Caki2 (cell line): ENCODE results near the gene NRG3. TPM values are rescaled to one million over a fixed set of nuclear protein-coding genes. Genes with fewer than 3 reads are reported as not detected.

Experiments
- DNase-seq: peaks from one replicate; pipeline ENCODE4 v3.0.0-alpha.2; 2015; ENCODE audit warnings: low read depth
- in situ Hi-C: cut with HindIII; loops from 2 replicates; pipeline ENCODE4 v1.10.0; 2016; ENCODE audit warnings: low sequenced_read_pairs, low pct_unique_long_range_greater_than_20kb, mixed read lengths
- total RNA-seq: library from RNA; depleted of rRNA; stranded (reverse); fragments of >200 nt; shearing (Covaris generic); gene quantifications from 2 replicates; pipeline ENCODE4 v1.2.3, GENCODE V29; 2014; ENCODE audit warnings: low replicate concordance

NRG3 gene
- total RNA-seq, 1 experiment from 2014 or later, result 0.95 TPM

GRCh38 chr10:81928119-81928518 lies 53.1 kb downstream of the NRG3 start:
- DNase-seq, result no peak
- in situ Hi-C loops, result no loop called here

DNA sequence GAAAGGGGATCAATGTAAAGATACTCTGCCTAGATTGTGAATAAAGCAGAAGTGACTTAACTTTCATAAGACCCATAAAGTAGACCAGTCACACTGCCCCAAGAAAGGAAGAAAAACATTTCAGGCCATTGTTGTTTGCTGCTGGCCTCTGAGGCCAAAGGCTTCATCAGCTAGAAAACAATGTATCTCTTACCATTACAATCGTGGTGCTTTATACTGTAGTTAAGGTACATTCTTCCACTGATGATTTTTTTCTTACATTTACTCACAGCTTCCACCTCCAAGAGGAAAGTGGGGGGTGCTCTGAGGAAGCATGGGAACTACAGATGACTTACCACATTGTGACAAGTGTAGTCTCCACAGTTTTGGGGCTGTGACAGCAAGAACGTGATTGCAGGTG lies 68.6 kb downstream of the NRG3 start:
- no peak for DNase-seq
- in situ Hi-C loops, result no loop called here

DNA sequence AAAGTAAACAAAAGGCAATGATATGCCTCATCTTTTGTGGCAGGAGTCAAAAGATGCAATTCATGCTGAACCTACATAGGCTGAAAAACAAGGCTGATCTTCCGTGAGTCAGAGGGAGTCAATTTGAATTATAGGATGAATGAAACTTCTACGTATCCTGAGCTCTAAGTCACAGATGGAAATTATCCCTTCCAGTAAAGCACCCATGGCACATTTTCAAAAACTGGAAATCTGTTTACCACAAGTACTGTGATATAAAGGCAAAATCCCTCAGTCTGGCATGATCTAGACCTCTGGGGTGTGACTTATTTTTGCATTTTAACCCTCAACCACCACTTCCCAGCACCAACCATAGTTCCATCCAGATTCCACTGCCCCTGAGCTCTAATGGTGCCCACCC lies 69.6 kb downstream of the NRG3 start:
- no peak for DNase-seq

DNA sequence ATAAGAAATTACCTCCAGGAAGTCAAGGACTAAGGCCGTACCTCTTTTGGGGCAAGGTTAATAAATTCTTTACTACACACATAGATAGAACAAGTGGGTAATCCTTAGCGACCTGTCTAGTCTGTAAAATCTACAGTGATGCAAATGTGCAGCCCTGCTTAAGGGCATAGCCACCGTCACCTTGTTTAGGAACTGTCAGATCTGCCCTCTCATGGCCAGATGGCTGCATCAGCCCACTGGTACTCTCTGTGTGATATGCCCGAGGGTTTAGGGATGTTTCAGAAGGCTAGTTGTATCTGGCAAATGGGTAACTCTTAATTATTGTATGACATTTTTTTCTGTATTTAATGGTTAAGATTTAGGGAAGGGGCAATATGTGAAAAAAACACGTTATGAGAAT lies 74.3 kb downstream of the NRG3 start:
- no peak for DNase-seq
- in situ Hi-C loops, result no loop called here

More for the DNA sequence above, 69.6 kb downstream of the NRG3 start:
- in situ Hi-C loops, result no loop called here

GRCh38 chr10:81950358-81950757 lies 75.4 kb downstream of the NRG3 start:
- in situ Hi-C loops, result no loop called here

GRCh38 chr10:81953420-81953819 lies 78.4 kb downstream of the NRG3 start:
- DNase-seq, result peak; percentile 19
- in situ Hi-C loops, result no loop called here

More at GRCh38 chr10:81950358-81950757, 75.4 kb downstream of the NRG3 start:
- DNase-seq, result no peak

DNA sequence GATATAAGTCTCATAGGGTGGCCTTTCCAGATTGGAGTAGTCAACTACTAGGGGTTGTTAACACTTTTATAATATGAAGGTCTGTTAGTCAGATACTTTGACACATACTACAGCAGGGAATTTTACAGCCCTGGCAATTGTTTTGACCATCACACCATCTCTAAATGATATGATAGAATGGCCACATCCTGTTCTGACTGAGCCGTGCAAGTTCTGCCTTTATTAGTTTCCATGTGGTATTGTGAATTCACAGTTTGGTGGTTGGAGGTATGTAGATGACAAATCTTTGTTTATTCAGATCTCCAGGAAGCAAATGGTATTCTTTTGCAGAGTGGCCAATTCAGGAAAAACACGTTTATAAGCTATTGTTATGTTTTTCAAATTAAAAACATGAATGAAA lies 83.0 kb downstream of the NRG3 start:
- in situ Hi-C loops, result no loop called here
- peak; percentile 33 for DNase-seq

DNA sequence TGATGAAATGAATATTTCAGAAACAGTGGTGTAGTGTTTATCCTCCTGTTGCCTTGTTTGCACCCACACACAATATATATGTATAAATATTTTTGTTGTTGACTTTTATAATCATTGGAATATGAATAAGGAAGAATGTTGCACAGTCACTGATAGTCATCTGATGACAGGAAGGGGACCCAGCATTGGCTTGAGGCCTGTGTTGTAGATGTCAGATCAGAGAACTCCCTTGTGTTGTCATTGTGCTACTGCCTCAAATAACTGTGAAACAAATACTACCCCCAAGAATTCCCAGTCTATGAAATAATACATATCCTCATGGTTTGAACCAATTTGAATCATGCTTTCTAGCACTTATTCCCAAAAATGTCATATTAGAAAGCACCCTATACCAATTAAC lies 84.0 kb downstream of the NRG3 start:
- DNase-seq, result no peak
- in situ Hi-C loops, result no loop called here

DNA sequence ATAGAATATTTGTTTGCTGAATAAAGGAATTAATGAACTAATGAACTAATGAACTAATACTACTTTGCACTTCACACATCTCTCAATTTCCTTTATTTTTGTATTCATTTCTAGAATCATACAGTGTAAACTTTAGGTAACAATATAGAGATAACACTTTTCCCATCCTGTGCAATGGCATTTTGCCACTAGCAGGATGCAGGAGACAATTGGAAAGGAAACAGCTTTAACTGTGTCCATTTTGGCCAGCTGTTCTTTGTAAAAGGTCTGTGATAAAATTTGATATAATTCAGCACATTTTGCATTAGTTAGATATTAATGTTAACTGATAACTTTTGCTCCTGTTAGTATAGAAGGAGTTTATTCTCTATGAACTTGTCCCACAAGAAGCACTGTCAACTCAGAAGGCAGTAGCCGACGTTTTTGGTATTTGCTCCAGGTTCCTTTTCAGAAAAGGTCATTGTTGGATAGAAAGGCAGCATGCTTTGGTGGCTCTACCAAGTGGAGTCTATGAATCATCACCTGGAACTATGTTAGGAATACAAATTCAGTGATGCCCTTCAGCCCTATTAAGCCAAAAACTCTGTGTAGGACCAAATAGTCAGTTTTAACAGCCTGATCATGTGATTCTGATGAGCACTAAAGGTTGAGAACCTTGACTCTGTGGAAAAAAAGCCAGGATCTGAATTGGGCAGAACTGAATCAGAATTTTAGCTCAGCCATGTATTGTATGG lies 86.6 kb downstream of the NRG3 start:
- DNase-seq, result no peak
- in situ Hi-C loops, result no loop called here

GRCh38 chr10:81963606-81964005 lies 88.6 kb downstream of the NRG3 start:
- in situ Hi-C loops, result no loop called here
- peak; percentile 71 for DNase-seq

DNA sequence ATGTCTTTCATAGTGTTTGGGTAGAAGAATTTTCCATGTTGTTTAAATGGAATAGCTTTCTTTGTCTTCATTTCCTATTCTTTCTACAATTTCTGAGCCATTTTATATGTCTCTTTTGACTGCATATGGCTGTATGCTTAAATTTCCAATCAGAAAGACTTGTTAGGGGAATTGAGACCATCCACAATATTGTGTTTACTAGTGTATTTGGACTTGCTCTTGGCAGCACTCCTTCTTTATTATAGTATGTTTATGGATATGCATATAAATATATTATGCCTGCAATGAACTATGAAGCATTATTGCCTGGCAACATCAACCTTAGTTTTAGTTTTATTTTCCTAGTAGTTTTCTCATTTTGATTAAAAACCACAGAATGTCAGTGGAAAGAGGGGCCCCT lies 92.7 kb downstream of the NRG3 start:
- no peak for DNase-seq
- in situ Hi-C loops, result no loop called here

DNA sequence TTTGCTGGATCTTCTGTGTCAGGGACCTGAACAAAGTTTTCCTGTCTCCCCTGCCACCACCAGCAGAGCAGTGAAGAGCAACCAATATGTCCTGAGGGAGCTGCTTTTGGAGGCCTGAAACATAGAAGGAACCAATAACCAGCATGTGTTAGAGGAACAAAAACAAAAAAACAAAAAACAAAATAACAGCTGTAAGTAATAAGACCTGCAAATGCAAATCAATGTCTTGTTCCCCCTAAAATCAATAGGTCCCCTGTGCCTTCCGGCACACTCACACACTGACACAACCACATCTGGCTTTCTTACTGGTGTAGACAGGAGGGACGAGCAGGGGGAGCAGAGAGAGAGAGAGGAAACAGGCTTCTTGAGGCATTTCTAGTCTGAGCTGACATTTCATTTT lies 94.1 kb downstream of the NRG3 start:
- no peak for DNase-seq
- in situ Hi-C loops, result no loop called here

- peak; percentile 31 for DNase-seq
- in situ Hi-C loops, result no loop called here
Observed at GRCh38 chr10:81978238-81978637, 103.2 kb downstream of the NRG3 start.

- DNase-seq, result no peak
- in situ Hi-C loops, result no loop called here
Observed at GRCh38 chr10:81981724-81982123, 106.7 kb downstream of the NRG3 start.

- in situ Hi-C loops, result no loop called here
- DNase-seq, result no peak
Observed at GRCh38 chr10:81984428-81984827, 109.4 kb downstream of the NRG3 start.

DNA sequence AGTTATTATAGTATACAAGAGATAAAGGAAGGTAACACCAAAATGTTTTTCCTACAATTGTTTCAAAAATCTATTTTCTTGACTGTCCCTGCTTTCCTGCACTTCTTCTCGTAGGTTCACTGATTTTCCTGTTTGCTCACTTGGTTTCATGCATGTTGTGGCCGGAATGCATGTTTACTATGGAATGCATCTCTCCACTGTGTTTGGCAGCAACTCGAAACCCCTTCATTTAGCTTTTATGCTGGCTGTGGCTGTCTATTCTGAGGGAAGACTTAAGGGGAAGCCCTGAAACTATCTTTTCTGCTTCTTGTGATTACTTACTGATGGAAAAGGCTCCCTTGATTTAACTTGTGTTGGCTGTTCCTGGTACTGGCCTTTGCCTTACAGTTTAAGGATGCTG lies 120.3 kb downstream of the NRG3 start:
- in situ Hi-C loops, result no loop called here
- no peak for DNase-seq

- DNase-seq, result no peak
- in situ Hi-C loops, result no loop called here
Observed at GRCh38 chr10:81996927-81997326, 121.9 kb downstream of the NRG3 start.

- no peak for DNase-seq
- in situ Hi-C loops, result no loop called here
Observed at GRCh38 chr10:82020999-82021398, 146.0 kb downstream of the NRG3 start.

DNA sequence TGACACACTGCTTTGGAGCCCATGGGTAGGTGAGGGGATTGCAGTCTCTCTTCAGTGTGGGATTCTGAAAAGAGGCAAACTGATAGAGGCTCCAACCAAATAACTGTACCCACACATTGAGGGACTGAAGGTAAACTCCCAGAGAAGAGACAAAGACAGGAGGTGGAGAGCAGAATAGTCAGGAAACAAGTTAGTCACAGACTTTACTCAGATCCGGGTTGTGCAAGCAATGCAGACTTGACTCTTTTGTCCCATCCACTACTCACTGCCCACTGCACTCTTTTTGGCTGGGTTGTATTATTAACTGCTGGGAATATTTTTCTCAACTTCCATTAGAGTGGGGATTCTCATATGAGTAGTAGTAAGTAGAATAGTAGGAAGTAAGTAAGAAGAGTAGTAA lies 152.7 kb downstream of the NRG3 start:
- DNase-seq, result no peak
- in situ Hi-C loops, result no loop called here

- in situ Hi-C loops, result no loop called here
- DNase-seq, result no peak
Observed at GRCh38 chr10:82037076-82037475, 162.1 kb downstream of the NRG3 start.
